Transverse colon (tissue), 4 donors: ENCODE measurements around the gene MOCS1. TPM values are rescaled to one million over a fixed set of nuclear protein-coding genes. Genes with fewer than 3 reads are reported as not detected.

Experiments
- DNase-seq: peaks from one replicate; pipeline ENCODE4 v3.0.0-alpha.2; 2019
- H3K27ac ChIP-seq, 4 donors: fragments of 200-600 bp; sonication (generic); 2 replicates each; pipeline ENCODE4 v1.5.1; 2016 to 2018; ENCODE audit warnings: inconsistent platforms in 4 of 4
- H3K27me3 ChIP-seq: fragments of 200-600 bp; sonication (generic); 2 replicates; pipeline ENCODE4 v1.5.1; 2017; ENCODE audit warnings: inconsistent platforms
- H3K36me3 ChIP-seq, 4 donors: fragments of 200-600 bp; sonication (generic); 2 replicates each; pipeline ENCODE4 v1.5.1; 2017 to 2019; ENCODE audit warnings: inconsistent platforms in 4 of 4
- H3K4me1 ChIP-seq, 4 donors: fragments of 200-600 bp; sonication (generic); 2 replicates each; pipeline ENCODE4 v1.5.1; 2017 to 2020; ENCODE audit warnings: inconsistent platforms in 4 of 4
- H3K4me3 ChIP-seq, 4 donors: fragments of 200-600 bp; sonication (generic); 1 replicate in 1 of 4; 2 replicates in 3 of 4; pipeline versions ENCODE4 v1.5.1 to v1.6.1; 2017 to 2019; ENCODE audit warnings: inconsistent platforms in 4 of 4
- H3K9me3 ChIP-seq, 2 donors: fragments of 200-600 bp; sonication (generic); 2 replicates each; pipeline ENCODE4 v1.5.1; 2017 to 2019; ENCODE audit warnings: inconsistent platforms in 2 of 2
- EP300 ChIP-seq: sonication (generic); formaldehyde crosslinking; IDR thresholded peaks from one replicate; pipeline ENCODE4 v1.6.1; 2017; ENCODE audit warnings: antibody characterized with exemption, low read depth
- POLR2A ChIP-seq: fragments of 450-650 bp; IDR thresholded peaks from one replicate; pipeline ENCODE4 v1.6.1; 2016; ENCODE audit warnings: antibody characterized with exemption, mild to moderate bottlenecking, moderate library complexity
- POLR2AphosphoS5 ChIP-seq, 3 donors: sonication (generic); formaldehyde crosslinking; IDR thresholded peaks; one replicate each; pipeline ENCODE4 v1.6.1; 2016; ENCODE audit warnings: antibody characterized with exemption in 3 of 3
- WGBS, 2 donors: methylation state at CpG; one replicate each; pipeline ENCODE4 v1.1.5; 2018; ENCODE audit warnings: low coverage in 1 of 2; 5-methylcytosine and 5-hydroxymethylcytosine counted together
- in situ Hi-C, 4 donors: fragments of 200-750 bp; cut with MboI; loops; one replicate each; pipeline versions ENCODE4 v1.15.0 to v1.15.1; 2017; ENCODE audit warnings: low sequenced_read_pairs in 3 of 4, low pct_ligation_motif_present in 1 of 4, low pct_unique_long_range_greater_than_20kb in 1 of 4
- intact Hi-C: fragments of 100-400 bp; cut with DNase I; formaldehyde crosslinking; loops from one replicate; pipeline ENCODE4 v1.15.1; 2023; ENCODE audit warnings: low total_unique reads
- total RNA-seq, 4 donors: library from RNA; depleted of rRNA; stranded (reverse); fragments of >200 nt; gene quantifications; one replicate each; pipeline ENCODE4 v1.1.0, GENCODE V29; 2016
- TF ChIP-seq, protein P1 (sequence below), 5 experiments: fragments of 200-600 bp in 3 of 5; fragments of 450-650 bp in 2 of 5; sonication (generic) in 3 of 5; IDR thresholded peaks; 1 replicate in 2 of 5; 2 replicates in 3 of 5; pipeline ENCODE4 v1.5.1; 2016 to 2017; ENCODE audit warnings: antibody characterized with exemption in 5 of 5, inconsistent platforms in 3 of 5, mild to moderate bottlenecking in 2 of 5, moderate library complexity in 1 of 5

MOCS1 gene
- total RNA-seq, 4 donors from 2014 or later: 20.6 to 58.3 (median 42.3) TPM

GRCh38 chr6:39881851-39882530 lies 52.3 kb downstream of the MOCS1 start:
- H3K36me3 ChIP-seq: peaks cover 0 to 5% (median 0%) of the 10 kb centered on the region in 4 donors
- TF ChIP-seq POLR2AphosphoS5 (IDR thresholded peaks at IDR 0.05) (no peak), EP300 (no peak), POLR2A (no peak)
- TF ChIP-seq, protein P1, sequence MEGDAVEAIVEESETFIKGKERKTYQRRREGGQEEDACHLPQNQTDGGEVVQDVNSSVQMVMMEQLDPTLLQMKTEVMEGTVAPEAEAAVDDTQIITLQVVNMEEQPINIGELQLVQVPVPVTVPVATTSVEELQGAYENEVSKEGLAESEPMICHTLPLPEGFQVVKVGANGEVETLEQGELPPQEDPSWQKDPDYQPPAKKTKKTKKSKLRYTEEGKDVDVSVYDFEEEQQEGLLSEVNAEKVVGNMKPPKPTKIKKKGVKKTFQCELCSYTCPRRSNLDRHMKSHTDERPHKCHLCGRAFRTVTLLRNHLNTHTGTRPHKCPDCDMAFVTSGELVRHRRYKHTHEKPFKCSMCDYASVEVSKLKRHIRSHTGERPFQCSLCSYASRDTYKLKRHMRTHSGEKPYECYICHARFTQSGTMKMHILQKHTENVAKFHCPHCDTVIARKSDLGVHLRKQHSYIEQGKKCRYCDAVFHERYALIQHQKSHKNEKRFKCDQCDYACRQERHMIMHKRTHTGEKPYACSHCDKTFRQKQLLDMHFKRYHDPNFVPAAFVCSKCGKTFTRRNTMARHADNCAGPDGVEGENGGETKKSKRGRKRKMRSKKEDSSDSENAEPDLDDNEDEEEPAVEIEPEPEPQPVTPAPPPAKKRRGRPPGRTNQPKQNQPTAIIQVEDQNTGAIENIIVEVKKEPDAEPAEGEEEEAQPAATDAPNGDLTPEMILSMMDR (IDR thresholded peaks at IDR 0.05): no peak
- DNase-seq: no peak
- intact Hi-C loops: no loop called here
- 66 to 73% methylated on average over 7 to 16 of the region's 16 CpGs for WGBS, 2 donors
- no peak overlapping the region for H3K4me3 ChIP-seq
- in situ Hi-C loops: loop anchor here (10.0 to 25.0 kb wide), 3 partner anchors 430 to 520 kb away; no protein-coding TSS in a partner anchor
- H3K27me3 ChIP-seq: no peaks in the 10 kb centered on the region
- H3K9me3 ChIP-seq: no peaks in the 10 kb centered on the region
- H3K27ac ChIP-seq: peak overlapping the region in 3 of 4 donors; percentile 29 to 56 (median 37)
- peaks cover 4 to 13% (median 7%) of the 10 kb centered on the region in 4 donors for H3K4me1 ChIP-seq

- H3K27me3 ChIP-seq: no peaks in the 10 kb centered on the region
- no peak overlapping the region for H3K4me3 ChIP-seq
- TF ChIP-seq POLR2AphosphoS5 (IDR thresholded peaks at IDR 0.05) (no peak), POLR2A (no peak), EP300 (no peak)
- TF ChIP-seq, protein P1 (IDR thresholded peaks at IDR 0.05): no peak
- intact Hi-C loops (no loop called here), in situ Hi-C loops (loop anchor here (10.0 to 25.0 kb wide), 3 partner anchors 432 to 518 kb away; no protein-coding TSS in a partner anchor)
- no peak for DNase-seq
- WGBS, 2 donors: 65 to 75% methylated on average over 3 to 4 of the region's 4 CpGs
- no peak overlapping the region for H3K27ac ChIP-seq
- peaks cover 0 to 5% (median 0%) of the 10 kb centered on the region in 4 donors for H3K36me3 ChIP-seq
- peaks cover 4 to 13% (median 7%) of the 10 kb centered on the region in 4 donors for H3K4me1 ChIP-seq
- H3K9me3 ChIP-seq: no peaks in the 10 kb centered on the region
Measured at GRCh38 chr6:39880594-39880993, 53.7 kb downstream of the MOCS1 start.

- Histone ChIP-seq H3K4me3 (no peak overlapping the region), H3K36me3 (peaks cover 0 to 5% (median 0%) of the 10 kb centered on the region in 4 donors), H3K9me3 (no peaks in the 10 kb centered on the region), H3K4me1 (peaks cover 4 to 13% (median 7%) of the 10 kb centered on the region in 4 donors), H3K27ac (no peak overlapping the region), H3K27me3 (no peaks in the 10 kb centered on the region)
- TF ChIP-seq EP300 (no peak), POLR2A (no peak)
- TF ChIP-seq, protein P1 (IDR thresholded peaks at IDR 0.05): no peak
- in situ Hi-C loops (loop anchor here in 1 of 4 donors (25.0 kb wide), 2 partner anchors 433 to 517 kb away; no protein-coding TSS in a partner anchor), intact Hi-C loops (loop anchor here (10.0 kb wide), 1 partner anchor 515 kb away; no protein-coding TSS in a partner anchor)
- no peak for DNase-seq
- WGBS, 2 donors: 85% methylated on average over 3 of the region's 3 CpGs; no CpG with 5 or more reads in 1 of the 2 donors
Measured at GRCh38 chr6:39879535-39879934, 54.7 kb downstream of the MOCS1 start.

DNA sequence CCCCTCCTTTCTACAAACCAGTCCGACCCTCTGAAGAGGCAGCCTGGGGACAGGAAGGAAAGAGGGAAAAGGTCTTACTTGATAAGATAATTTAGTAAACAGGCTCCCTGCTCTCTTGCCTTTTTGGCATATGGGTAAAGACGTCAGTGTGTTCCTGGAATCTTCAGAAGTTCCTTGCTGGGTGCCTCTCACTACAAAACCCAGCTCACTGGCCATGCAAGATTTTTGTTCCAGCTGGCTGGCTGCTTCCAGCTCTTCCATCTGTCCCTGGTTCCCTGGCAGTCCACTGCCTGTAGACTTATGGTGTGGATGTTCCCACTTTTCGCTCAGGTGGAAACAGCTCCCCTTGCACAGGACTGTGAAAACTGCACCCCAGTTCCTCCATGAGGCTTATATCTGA lies 57.4 kb downstream of the MOCS1 start:
- no peak for DNase-seq
- H3K27me3 ChIP-seq: no peaks in the 10 kb centered on the region
- H3K9me3 ChIP-seq: no peaks in the 10 kb centered on the region
- WGBS, 2 donors: 60 to 82% methylated on average over 1 to 3 of the region's 3 CpGs
- intact Hi-C loops (loop anchor here (10.0 kb wide), 1 partner anchor 512 kb away; no protein-coding TSS in a partner anchor), in situ Hi-C loops (loop anchor here in 1 of 4 donors (25.0 kb wide), 2 partner anchors 435 to 515 kb away; no protein-coding TSS in a partner anchor)
- peaks cover 0 to 5% (median 0%) of the 10 kb centered on the region in 4 donors for H3K36me3 ChIP-seq
- TF ChIP-seq, protein P1 (IDR thresholded peaks at IDR 0.05): no peak
- TF ChIP-seq POLR2A: no peak
- TF ChIP-seq POLR2AphosphoS5 (IDR thresholded peaks at IDR 0.05): no peak
- no peak for TF ChIP-seq EP300
- H3K4me1 ChIP-seq: peaks cover 0 to 4% (median under 1%) of the 10 kb centered on the region in 4 donors
- no peak overlapping the region for H3K27ac ChIP-seq
- no peak overlapping the region for H3K4me3 ChIP-seq
